ENCODE results near the gene SORBS2.

SORBS2 gene

DNA sequence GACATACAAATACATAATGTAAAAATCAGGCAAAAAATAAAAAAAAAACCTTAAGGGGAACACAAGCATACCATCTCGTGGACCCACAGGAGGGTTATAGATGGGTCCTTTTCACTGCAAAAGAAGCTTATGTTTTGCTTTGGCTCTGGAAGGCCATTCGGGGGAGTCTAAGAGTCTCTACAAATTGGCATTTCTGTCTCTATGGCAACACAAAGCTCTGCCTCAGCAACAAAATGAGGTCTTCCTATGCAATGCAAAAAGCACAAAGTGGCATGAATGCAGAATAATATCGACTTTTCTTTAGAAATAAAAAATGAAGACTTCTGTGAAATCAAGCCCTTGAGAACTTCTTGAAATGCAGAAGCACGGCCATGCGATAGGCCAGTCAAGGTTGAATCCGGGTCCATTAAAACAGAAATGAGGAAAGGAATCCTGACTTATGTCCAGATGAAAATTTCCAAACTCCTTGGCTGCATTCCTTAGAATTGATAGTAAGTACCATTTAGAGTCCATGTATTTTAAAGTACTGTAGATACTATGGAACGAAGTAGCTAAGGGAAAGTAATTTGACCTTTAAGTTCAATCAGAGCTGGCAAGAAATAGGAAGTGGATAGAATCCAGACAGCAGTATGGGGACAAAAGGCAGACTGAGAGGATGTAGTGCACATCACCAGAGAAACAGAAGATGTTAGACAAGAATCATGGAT lies 213.0 kb downstream of the SORBS2 start:
- DNase-seq (ENCODE audit: low read depth): no peak
- no peak overlapping the region for H3K4me3 ChIP-seq (ENCODE audit: low read depth, low read length)
- TF ChIP-seq, protein P1, sequence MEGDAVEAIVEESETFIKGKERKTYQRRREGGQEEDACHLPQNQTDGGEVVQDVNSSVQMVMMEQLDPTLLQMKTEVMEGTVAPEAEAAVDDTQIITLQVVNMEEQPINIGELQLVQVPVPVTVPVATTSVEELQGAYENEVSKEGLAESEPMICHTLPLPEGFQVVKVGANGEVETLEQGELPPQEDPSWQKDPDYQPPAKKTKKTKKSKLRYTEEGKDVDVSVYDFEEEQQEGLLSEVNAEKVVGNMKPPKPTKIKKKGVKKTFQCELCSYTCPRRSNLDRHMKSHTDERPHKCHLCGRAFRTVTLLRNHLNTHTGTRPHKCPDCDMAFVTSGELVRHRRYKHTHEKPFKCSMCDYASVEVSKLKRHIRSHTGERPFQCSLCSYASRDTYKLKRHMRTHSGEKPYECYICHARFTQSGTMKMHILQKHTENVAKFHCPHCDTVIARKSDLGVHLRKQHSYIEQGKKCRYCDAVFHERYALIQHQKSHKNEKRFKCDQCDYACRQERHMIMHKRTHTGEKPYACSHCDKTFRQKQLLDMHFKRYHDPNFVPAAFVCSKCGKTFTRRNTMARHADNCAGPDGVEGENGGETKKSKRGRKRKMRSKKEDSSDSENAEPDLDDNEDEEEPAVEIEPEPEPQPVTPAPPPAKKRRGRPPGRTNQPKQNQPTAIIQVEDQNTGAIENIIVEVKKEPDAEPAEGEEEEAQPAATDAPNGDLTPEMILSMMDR (IDR thresholded peaks at IDR 0.05; ENCODE audit: low read depth, low read length, missing control alignments): no peak

GRCh38 chr4:185597532-185598188 lies 214.3 kb downstream of the SORBS2 start:
- TF ChIP-seq, protein P1 (IDR thresholded peaks at IDR 0.05; ENCODE audit: low read depth, low read length, missing control alignments): peak; percentile 99
- peak; percentile 50 for DNase-seq (ENCODE audit: low read depth)
- H3K4me3 ChIP-seq (ENCODE audit: low read depth, low read length): no peak overlapping the region

GRCh38 chr4:185592845-185593488 lies 219.0 kb downstream of the SORBS2 start:
- TF ChIP-seq, protein P1 (IDR thresholded peaks at IDR 0.05; ENCODE audit: low read depth, low read length, missing control alignments): no peak
- H3K4me3 ChIP-seq (ENCODE audit: low read depth, low read length): no peak overlapping the region
- no peak for DNase-seq (ENCODE audit: low read depth)

DNA sequence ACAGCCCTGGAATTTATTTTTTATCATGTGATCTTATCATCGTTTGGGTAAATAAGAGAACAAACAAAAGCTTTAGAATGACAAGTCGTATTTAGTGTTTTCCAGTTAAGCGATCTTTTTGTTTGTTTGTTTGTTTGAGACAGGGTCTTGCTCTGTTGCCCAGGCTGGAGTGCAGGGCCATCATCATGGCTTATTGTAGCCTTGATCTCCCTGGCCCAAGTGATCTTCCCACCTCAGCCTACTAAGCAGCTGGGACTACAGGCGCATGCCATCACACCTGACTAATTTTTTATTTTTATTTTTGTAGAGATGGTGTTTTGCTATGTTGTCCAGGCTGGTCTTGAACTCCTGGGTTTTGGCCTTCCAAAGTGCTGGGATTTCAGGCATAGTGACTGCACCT lies 219.6 kb downstream of the SORBS2 start:
- no peak overlapping the region for H3K4me3 ChIP-seq (ENCODE audit: low read depth, low read length)
- TF ChIP-seq, protein P1 (IDR thresholded peaks at IDR 0.05; ENCODE audit: low read depth, low read length, missing control alignments): no peak
- no peak for DNase-seq (ENCODE audit: low read depth)

GRCh38 chr4:185591679-185592141 lies 220.3 kb downstream of the SORBS2 start:
- no peak overlapping the region for H3K4me3 ChIP-seq (ENCODE audit: low read depth, low read length)
- no peak for DNase-seq (ENCODE audit: low read depth)
- TF ChIP-seq, protein P1 (IDR thresholded peaks at IDR 0.05; ENCODE audit: low read depth, low read length, missing control alignments): no peak

DNA sequence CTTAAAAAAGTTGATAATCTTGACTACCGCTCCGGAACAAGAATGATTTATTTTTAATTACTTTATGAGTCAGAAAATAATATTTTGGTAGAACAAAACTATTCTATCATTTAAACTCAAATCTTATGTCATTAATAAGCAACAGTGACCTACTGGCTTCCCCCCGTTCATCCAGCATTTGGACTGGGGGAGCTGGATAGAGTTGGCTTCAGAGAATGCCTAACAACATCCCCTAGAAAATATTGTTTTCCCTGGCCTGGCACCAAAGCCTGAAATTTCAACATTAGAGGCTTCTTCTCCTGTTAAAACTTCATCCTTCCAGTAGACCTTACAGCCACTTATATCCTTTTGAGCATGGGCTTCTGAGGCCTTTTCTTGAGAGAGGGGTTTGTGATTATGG lies 221.0 kb downstream of the SORBS2 start:
- H3K4me3 ChIP-seq (ENCODE audit: low read depth, low read length): no peak overlapping the region
- no peak for DNase-seq (ENCODE audit: low read depth)
- TF ChIP-seq, protein P1 (IDR thresholded peaks at IDR 0.05; ENCODE audit: low read depth, low read length, missing control alignments): no peak
